IMR-90 (cell line): ENCODE results near the gene FPR2. TPM values are rescaled to one million over a fixed set of nuclear protein-coding genes. Genes with fewer than 3 reads are reported as not detected.

Experiments used
- ATAC-seq: fragments of 200-7000 bp; cut with Tn5 transposase; 2 replicates; pipeline ENCODE4 v1.9.1; 2020; ENCODE audit warnings: low read depth, mild to moderate bottlenecking, moderate library complexity
- BruUV-seq: library from RNA; stranded (reverse); fragments of 400-500 nt; replicated peaks from 2 replicates; lab custom pipeline; 2021; lab: Mats Ljungman, UMichigan
- CTCF ChIA-PET: fragments of 300-600 bp; formaldehyde crosslinking; extraction: SDS; loops from one replicate; lab custom pipeline; 2021; ENCODE audit warnings: antibody characterized with exemption; lab: Yijun Ruan, JAX
- POLR2A ChIA-PET: fragments of 300-600 bp; sonication (Branson Sonifier 250); formaldehyde crosslinking; loops from one replicate; lab custom pipeline; 2022; ENCODE audit warnings: antibody characterized with exemption; ENCODE audit not compliant: unreplicated experiment; lab: Charles Lee
- DNase-seq: peaks from one replicate; pipeline ENCODE4 v3.0.0; 2013
- H2AFZ ChIP-seq: replicated peaks from 2 replicates; pipeline ENCODE3; 2013; ENCODE audit warnings: low read length, mild to moderate bottlenecking; ENCODE audit not compliant: poor library complexity
- H2AK5ac ChIP-seq: 2 replicates; pipeline ENCODE4 v1.6.1; 2013; ENCODE audit warnings: low read depth, low read length, inconsistent platforms
- H2AK9ac ChIP-seq: replicated peaks from 2 replicates; pipeline ENCODE3; 2013; ENCODE audit warnings: mild to moderate bottlenecking, low read depth, low read length, moderate library complexity; ENCODE audit not compliant: poor library complexity
- H2BK120ac ChIP-seq: 2 replicates; pipeline ENCODE4 v1.6.1; 2013; ENCODE audit warnings: low read depth, low read length, inconsistent platforms
- H2BK15ac ChIP-seq: 3 replicates; pipeline ENCODE4 v1.6.1; 2013; ENCODE audit warnings: low read depth, low read length, inconsistent platforms
- H2BK20ac ChIP-seq: 2 replicates; pipeline ENCODE4 v1.6.1; 2013; ENCODE audit warnings: low read depth, mild to moderate bottlenecking, inconsistent platforms, low read length, moderate library complexity
- H2BK5ac ChIP-seq: 2 replicates; pipeline ENCODE4 v1.6.1; 2013; ENCODE audit warnings: mild to moderate bottlenecking, low read depth, low read length, inconsistent platforms; ENCODE audit not compliant: poor library complexity, severe bottlenecking
- H3K14ac ChIP-seq: replicated peaks from 2 replicates; pipeline ENCODE4 v1.6.1; 2013; ENCODE audit warnings: low read depth, low read length, inconsistent platforms
- H3K18ac ChIP-seq: 2 replicates; pipeline ENCODE4 v1.6.1; 2013; ENCODE audit warnings: low read depth, low read length, control low read depth
- H3K23ac ChIP-seq: 2 replicates; pipeline ENCODE4 v1.6.1; 2013; ENCODE audit warnings: low read depth, low read length, inconsistent platforms
- H3K27ac ChIP-seq: 2 replicates; pipeline ENCODE4 v1.5.1; 2013; ENCODE audit warnings: mild to moderate bottlenecking, control low read depth, low read length; ENCODE audit not compliant: insufficient read depth
- H3K27me3 ChIP-seq: 2 replicates; pipeline ENCODE4 v1.6.1; 2013; ENCODE audit warnings: low read length; ENCODE audit not compliant: control insufficient read depth, insufficient read depth
- H3K36me3 ChIP-seq: 2 replicates; pipeline ENCODE4 v1.6.1; 2013; ENCODE audit warnings: low read length, mixed read lengths; ENCODE audit not compliant: control insufficient read depth, insufficient read depth
- H3K4ac ChIP-seq: 2 replicates; pipeline ENCODE4 v1.6.1; 2013; ENCODE audit warnings: low read depth, low read length, inconsistent platforms
- H3K4me1 ChIP-seq: 2 replicates; pipeline ENCODE4 v1.6.1; 2013; ENCODE audit warnings: low read length, mixed read lengths; ENCODE audit not compliant: control insufficient read depth, insufficient read depth
- H3K4me2 ChIP-seq: 2 replicates; pipeline ENCODE4 v1.6.1; 2013; ENCODE audit warnings: low read depth, mild to moderate bottlenecking, control low read depth, low read length, moderate library complexity
- H3K4me3 ChIP-seq: 2 replicates; pipeline ENCODE4 v1.5.1; 2013; ENCODE audit warnings: low read depth, mild to moderate bottlenecking, control low read depth, low read length, moderate library complexity; ENCODE audit not compliant: insufficient read depth
- H3K56ac ChIP-seq: 2 replicates; pipeline ENCODE4 v1.6.1; 2013; ENCODE audit warnings: low read length, inconsistent platforms; ENCODE audit not compliant: insufficient read depth; ENCODE audit errors: extremely low read depth
- H3K79me1 ChIP-seq, 2 experiments: 2 replicates each; pipeline ENCODE4 v1.6.1; 2013; ENCODE audit warnings: low read length in 2 of 2, inconsistent platforms in 1 of 2, low read depth in 1 of 2
- H3K9ac ChIP-seq: 2 replicates; pipeline ENCODE4 v1.6.1; 2013; ENCODE audit warnings: low read depth, low read length, control low read depth
- H3K9me1 ChIP-seq: 2 replicates; pipeline ENCODE4 v1.6.1; 2013; ENCODE audit warnings: low read length, inconsistent platforms; ENCODE audit not compliant: insufficient read depth
- H3K9me3 ChIP-seq: 2 replicates; pipeline ENCODE4 v1.6.1; 2013; ENCODE audit warnings: low read length; ENCODE audit not compliant: control insufficient read depth, insufficient read depth
- H4K20me1 ChIP-seq: 2 replicates; pipeline ENCODE4 v1.6.1; 2013; ENCODE audit warnings: low read length, inconsistent platforms; ENCODE audit not compliant: insufficient read depth
- H4K5ac ChIP-seq: 2 replicates; pipeline ENCODE4 v1.6.1; 2013; ENCODE audit warnings: mild to moderate bottlenecking, low read depth, low read length, control low read depth
- H4K8ac ChIP-seq, 2 experiments: 2 replicates each; pipeline ENCODE4 v1.6.1; 2013; ENCODE audit warnings: low read depth in 2 of 2, low read length in 2 of 2, control low read depth in 1 of 2, inconsistent platforms in 1 of 2
- H4K91ac ChIP-seq: 2 replicates; pipeline ENCODE4 v1.6.1; 2013; ENCODE audit warnings: low read depth, low read length, inconsistent platforms; ENCODE audit not compliant: insufficient read depth
- BHLHE40 ChIP-seq: fragments of 150-350 bp; IDR thresholded peaks from 2 replicates; pipeline ENCODE4 v1.6.1; 2016; ENCODE audit warnings: mild to moderate bottlenecking, low read depth, low read length
- CEBPB ChIP-seq: IDR thresholded peaks from 2 replicates; pipeline ENCODE4 v1.6.1; 2012; ENCODE audit warnings: low read depth, low read length, improper control_type of control experiment
- CHD1 ChIP-seq: IDR thresholded peaks from 2 replicates; pipeline ENCODE4 v1.6.1; 2012; ENCODE audit warnings: low read depth, low read length, improper control_type of control experiment
- FOS ChIP-seq: fragments of 150-350 bp; IDR thresholded peaks from 2 replicates; pipeline ENCODE4 v1.6.1; 2016; ENCODE audit warnings: low read depth, low read length
- MAFK ChIP-seq: IDR thresholded peaks from 2 replicates; pipeline ENCODE4 v1.6.1; 2012; ENCODE audit warnings: low read depth, low read length, improper control_type of control experiment
- MAZ ChIP-seq: IDR thresholded peaks from 2 replicates; pipeline ENCODE4 v1.6.1; 2012; ENCODE audit warnings: low read depth, mild to moderate bottlenecking, low read length, improper control_type of control experiment, moderate library complexity, borderline replicate concordance
- MXI1 ChIP-seq: IDR thresholded peaks from 2 replicates; pipeline ENCODE4 v1.6.1; 2012; ENCODE audit warnings: low read depth, mild to moderate bottlenecking, low read length, moderate library complexity, borderline replicate concordance
- NFE2L2 ChIP-seq: fragments of 150-350 bp; IDR thresholded peaks from 2 replicates; pipeline ENCODE4 v1.6.1; 2016; ENCODE audit warnings: low read depth, mild to moderate bottlenecking, low read length
- POLR2A ChIP-seq: IDR thresholded peaks from 2 replicates; pipeline ENCODE4 v1.6.1; 2012; ENCODE audit warnings: mild to moderate bottlenecking, low read depth, low read length
- RAD21 ChIP-seq: IDR thresholded peaks from 2 replicates; pipeline ENCODE4 v1.6.1; 2012; ENCODE audit warnings: low read length, improper control_type of control experiment
- WGBS, 2 experiments: methylation state at CpG; one replicate each; pipeline versions ENCODE4 v1.1.5 to v1.1.7; 2013; ENCODE audit warnings: missing lambda C conversion rate in 2 of 2; ENCODE audit not compliant: insufficient read length in 1 of 2; ENCODE audit errors: extremely low coverage in 2 of 2; 5-methylcytosine and 5-hydroxymethylcytosine counted together
- dilution Hi-C: fragments of 300-500 bp; cut with HindIII; formaldehyde crosslinking; loops from one replicate; pipeline ENCODE4 v1.14.3; 2018; ENCODE audit warnings: low sequenced_read_pairs; ENCODE audit not compliant: unreplicated experiment
- in situ Hi-C: fragments of 300-500 bp; cut with MboI; formaldehyde crosslinking; loops from 3 replicates; pipeline ENCODE4 v1.14.3; 2019; ENCODE audit warnings: low sequenced_read_pairs, inconsistent platforms, mixed read lengths
- intact Hi-C: fragments of 100-400 bp; cut with micrococcal nuclease; formaldehyde crosslinking; loops from 2 replicates; pipeline ENCODE4 v1.10.0; 2022
- polyA plus RNA-seq, 3 experiments: library from polyadenylated mRNA; depleted of rRNA; stranded (reverse); fragments of >200 nt; gene quantifications; 2 replicates each; pipeline ENCODE4 v1.2.3, GENCODE V29; 2012; ENCODE audit warnings: low replicate concordance in 1 of 3
- total RNA-seq: library from RNA; depleted of rRNA; stranded (reverse); fragments of >200 nt; gene quantifications from 2 replicates; pipeline ENCODE4 v1.2.3, GENCODE V29; 2012
- TF ChIP-seq, protein P1 (sequence below): fragments of 150-350 bp; IDR thresholded peaks from 2 replicates; pipeline ENCODE4 v1.6.1; 2016; ENCODE audit warnings: low read depth, mild to moderate bottlenecking, low read length, moderate library complexity, borderline replicate concordance
- TF ChIP-seq, protein P2 (sequence below): conservative IDR thresholded peaks from 2 replicates; pipeline ENCODE4 v1.5.1; 2012; ENCODE audit warnings: mild to moderate bottlenecking, low read depth, low read length, improper control_type of control experiment
- TF ChIP-seq, protein P3 (sequence below): fragments of 150-350 bp; IDR thresholded peaks from 2 replicates; pipeline ENCODE4 v1.6.1; 2017; ENCODE audit warnings: mild to moderate bottlenecking, antibody characterized with exemption, low read length, low read depth

The FPR2 gene
- total and polyA plus RNA-seq, 2 of the 4 experiments (the other 2 are of a cell fraction): not detected

DNA sequence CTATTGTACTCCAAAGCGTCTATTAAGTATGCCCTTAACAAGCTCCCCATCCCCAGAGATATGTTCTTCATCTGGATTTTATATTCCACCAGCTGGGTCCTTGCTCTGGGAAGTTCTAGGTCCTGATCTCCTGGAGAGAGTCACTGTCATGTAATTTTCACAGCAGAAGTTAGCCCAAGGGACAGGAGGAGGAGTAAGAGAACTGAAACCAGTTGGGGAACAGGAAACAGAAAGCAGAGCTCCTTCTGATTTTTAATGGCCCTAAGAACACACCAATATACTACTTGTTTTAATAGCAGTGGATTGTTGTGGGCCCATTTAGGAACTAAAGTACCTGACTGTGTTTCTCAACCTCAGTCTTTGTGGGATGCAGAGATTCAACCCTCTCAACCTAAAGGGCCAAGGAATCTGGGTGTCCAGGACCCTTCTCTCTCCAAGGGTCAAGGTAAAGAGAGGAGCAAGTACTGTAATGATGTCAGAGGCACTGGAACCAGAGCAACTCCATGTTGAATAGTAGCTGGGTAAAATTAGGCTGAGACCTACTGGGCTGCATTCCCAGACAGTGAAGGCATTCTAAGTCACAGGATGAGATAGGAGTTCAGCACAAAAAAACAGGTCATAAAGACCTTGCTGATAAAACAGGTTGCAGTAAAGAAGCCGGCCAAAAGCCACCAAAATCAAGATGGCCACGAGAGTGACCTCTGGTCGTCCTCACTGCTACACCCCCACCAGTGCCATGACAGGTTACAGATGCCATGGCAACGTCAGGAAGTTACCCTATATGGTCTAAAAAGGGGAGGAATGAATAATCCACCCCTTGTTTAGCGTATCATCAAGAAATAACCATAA, 25.9 kb downstream of the FPR2 start (continued):
- no peak for TF ChIP-seq MAFK

DNA sequence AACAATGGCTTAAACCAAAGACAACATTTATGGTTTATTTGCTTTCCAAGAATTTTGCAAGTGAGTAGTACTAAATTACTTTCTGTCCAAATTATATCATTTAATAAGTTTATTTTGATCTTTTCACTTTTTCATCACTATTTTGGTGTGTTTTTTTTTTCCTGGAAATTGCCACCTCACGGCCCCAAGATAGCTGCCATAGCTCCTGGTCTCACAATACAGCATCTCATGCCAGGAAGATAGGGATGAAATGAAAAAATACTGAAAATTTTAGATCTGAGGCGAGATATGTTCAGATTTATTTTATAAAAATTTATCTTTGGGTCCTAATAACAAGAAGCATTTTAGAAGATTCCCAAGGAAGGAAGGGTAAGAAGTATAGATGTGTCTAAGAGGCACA, 27.0 kb downstream of the FPR2 start:
- Histone ChIP-seq H3K18ac (no peak overlapping the region), H3K56ac (no peak overlapping the region), H3K9me1 (no peaks in the 10 kb centered on the region), H2AK5ac (no peak overlapping the region), H2AK9ac (no peak overlapping the region), H2BK15ac (no peak overlapping the region), H2BK120ac (no peak overlapping the region), H3K4me2 (no peak overlapping the region), H3K14ac (no peak overlapping the region), H3K4me1 (no peaks in the 10 kb centered on the region), H3K23ac (no peak overlapping the region), H3K27ac (no peak overlapping the region), H3K79me1 (no peaks in the 10 kb centered on the region), H3K27me3 (no peaks in the 10 kb centered on the region), H4K8ac (no peak overlapping the region), H4K91ac (no peak overlapping the region), H3K9ac (no peak overlapping the region), H2AFZ (no peak overlapping the region), H4K20me1 (no peaks in the 10 kb centered on the region), H3K9me3 (peaks cover 2% of the 10 kb centered on the region; the same call in 1 of the 2 replicates), H2BK20ac (no peak overlapping the region), H2BK5ac (no peak overlapping the region), H3K36me3 (no peaks in the 10 kb centered on the region), H3K4ac (no peak overlapping the region), H4K5ac (no peak overlapping the region), H3K4me3 (no peak overlapping the region)
- DNase-seq: no peak
- CTCF ChIA-PET: no interaction called here
- no CpG with 5 or more reads among the region's 2 CpGs for WGBS, 2 experiments
- intact Hi-C loops: no loop called here
- no peak for ATAC-seq
- dilution Hi-C loops: no loop called here
- no TSS peak for BruUV-seq
- POLR2A ChIA-PET: no interaction called here
- in situ Hi-C loops: no loop called here
- TF ChIP-seq, protein P1, sequence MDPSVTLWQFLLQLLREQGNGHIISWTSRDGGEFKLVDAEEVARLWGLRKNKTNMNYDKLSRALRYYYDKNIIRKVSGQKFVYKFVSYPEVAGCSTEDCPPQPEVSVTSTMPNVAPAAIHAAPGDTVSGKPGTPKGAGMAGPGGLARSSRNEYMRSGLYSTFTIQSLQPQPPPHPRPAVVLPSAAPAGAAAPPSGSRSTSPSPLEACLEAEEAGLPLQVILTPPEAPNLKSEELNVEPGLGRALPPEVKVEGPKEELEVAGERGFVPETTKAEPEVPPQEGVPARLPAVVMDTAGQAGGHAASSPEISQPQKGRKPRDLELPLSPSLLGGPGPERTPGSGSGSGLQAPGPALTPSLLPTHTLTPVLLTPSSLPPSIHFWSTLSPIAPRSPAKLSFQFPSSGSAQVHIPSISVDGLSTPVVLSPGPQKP: no peak
- TF ChIP-seq CHD1 (no peak), POLR2A (no peak), FOS (no peak), BHLHE40 (no peak), MAZ (no peak), RAD21 (no peak), MXI1 (no peak), CEBPB (no peak), MAFK (no peak), NFE2L2 (no peak)
- TF ChIP-seq, protein P2, sequence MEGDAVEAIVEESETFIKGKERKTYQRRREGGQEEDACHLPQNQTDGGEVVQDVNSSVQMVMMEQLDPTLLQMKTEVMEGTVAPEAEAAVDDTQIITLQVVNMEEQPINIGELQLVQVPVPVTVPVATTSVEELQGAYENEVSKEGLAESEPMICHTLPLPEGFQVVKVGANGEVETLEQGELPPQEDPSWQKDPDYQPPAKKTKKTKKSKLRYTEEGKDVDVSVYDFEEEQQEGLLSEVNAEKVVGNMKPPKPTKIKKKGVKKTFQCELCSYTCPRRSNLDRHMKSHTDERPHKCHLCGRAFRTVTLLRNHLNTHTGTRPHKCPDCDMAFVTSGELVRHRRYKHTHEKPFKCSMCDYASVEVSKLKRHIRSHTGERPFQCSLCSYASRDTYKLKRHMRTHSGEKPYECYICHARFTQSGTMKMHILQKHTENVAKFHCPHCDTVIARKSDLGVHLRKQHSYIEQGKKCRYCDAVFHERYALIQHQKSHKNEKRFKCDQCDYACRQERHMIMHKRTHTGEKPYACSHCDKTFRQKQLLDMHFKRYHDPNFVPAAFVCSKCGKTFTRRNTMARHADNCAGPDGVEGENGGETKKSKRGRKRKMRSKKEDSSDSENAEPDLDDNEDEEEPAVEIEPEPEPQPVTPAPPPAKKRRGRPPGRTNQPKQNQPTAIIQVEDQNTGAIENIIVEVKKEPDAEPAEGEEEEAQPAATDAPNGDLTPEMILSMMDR: no peak
- TF ChIP-seq, protein P3, sequence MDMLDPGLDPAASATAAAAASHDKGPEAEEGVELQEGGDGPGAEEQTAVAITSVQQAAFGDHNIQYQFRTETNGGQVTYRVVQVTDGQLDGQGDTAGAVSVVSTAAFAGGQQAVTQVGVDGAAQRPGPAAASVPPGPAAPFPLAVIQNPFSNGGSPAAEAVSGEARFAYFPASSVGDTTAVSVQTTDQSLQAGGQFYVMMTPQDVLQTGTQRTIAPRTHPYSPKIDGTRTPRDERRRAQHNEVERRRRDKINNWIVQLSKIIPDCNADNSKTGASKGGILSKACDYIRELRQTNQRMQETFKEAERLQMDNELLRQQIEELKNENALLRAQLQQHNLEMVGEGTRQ: no peak
